BE2C (cell line): ENCODE data around the gene LZTS2.

Experiments used
- DNase-seq: peaks from one replicate; pipeline ENCODE4 v3.0.0-alpha.2; 2020
- H3K27me3 ChIP-seq: fragments of 250-450 bp; sonication (Bioruptor Pico); 2 replicates; pipeline ENCODE4 v1.5.1; 2020; ENCODE audit warnings: mild to moderate bottlenecking
- H3K36me3 ChIP-seq: fragments of 250-450 bp; sonication (Bioruptor Pico); 2 replicates; pipeline ENCODE4 v1.5.1; 2020; ENCODE audit warnings: mild to moderate bottlenecking
- H3K4me1 ChIP-seq: fragments of 250-450 bp; sonication (Bioruptor Pico); 2 replicates; pipeline ENCODE4 v1.5.1; 2020
- H3K4me3 ChIP-seq: 2 replicates; pipeline ENCODE4 v1.5.1; 2011; ENCODE audit warnings: low read depth, low read length
- H3K9me3 ChIP-seq: fragments of 250-450 bp; sonication (Bioruptor Pico); 2 replicates; pipeline ENCODE4 v1.5.1; 2020
- TF ChIP-seq, protein P1 (sequence below): IDR thresholded peaks from 2 replicates; pipeline ENCODE4 v1.5.1; 2012; ENCODE audit warnings: mild to moderate bottlenecking, low read depth, low read length

Gene LZTS2

DNA sequence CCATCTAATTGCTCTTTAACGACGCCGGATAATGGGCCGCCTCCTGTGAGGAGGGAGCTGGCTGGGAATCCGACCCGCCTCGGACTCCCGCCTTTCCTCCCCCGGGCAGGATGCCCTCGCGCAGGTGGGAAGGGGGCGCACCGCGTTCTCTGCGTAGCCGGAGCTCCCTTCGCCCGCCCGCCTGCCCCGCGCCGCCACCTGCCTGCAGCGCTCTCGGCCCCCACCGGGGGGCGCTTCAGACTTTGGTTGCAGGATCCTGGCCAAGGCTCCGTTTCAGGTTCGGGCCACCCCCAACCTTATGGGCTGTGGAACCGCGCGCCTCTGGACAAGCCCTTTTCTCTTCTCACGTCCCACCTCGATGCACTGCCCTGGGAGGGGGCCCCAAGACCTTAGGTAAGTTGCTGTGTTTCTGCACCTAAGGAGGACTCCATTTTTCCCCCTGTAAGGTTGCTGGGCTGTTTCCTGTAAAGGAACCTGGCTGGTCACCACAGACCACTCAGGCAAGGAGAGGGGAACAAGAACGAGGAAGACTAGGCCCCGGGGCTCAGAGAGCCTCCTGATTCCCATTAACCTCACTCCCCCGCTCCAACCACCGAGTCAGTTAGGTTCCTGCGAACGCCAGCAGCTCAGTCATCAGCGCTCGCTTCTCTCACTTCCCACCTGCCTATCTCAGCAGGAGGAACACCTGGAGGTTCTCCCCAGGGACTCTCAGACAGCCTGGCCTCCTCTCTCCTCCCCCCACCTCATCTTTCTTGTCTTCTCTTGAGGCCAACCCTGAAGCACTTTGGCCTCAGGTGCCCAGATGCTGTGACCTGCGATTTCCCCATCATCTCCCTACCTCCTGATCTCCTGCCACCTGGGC, 50.8 kb downstream of the LZTS2 start:
- no peaks in the 10 kb centered on the region for H3K27me3 ChIP-seq
- peaks cover 7% of the 10 kb centered on the region for H3K4me1 ChIP-seq
- TF ChIP-seq, protein P1, sequence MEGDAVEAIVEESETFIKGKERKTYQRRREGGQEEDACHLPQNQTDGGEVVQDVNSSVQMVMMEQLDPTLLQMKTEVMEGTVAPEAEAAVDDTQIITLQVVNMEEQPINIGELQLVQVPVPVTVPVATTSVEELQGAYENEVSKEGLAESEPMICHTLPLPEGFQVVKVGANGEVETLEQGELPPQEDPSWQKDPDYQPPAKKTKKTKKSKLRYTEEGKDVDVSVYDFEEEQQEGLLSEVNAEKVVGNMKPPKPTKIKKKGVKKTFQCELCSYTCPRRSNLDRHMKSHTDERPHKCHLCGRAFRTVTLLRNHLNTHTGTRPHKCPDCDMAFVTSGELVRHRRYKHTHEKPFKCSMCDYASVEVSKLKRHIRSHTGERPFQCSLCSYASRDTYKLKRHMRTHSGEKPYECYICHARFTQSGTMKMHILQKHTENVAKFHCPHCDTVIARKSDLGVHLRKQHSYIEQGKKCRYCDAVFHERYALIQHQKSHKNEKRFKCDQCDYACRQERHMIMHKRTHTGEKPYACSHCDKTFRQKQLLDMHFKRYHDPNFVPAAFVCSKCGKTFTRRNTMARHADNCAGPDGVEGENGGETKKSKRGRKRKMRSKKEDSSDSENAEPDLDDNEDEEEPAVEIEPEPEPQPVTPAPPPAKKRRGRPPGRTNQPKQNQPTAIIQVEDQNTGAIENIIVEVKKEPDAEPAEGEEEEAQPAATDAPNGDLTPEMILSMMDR = peak; percentile 71
- peak; percentile 78 for DNase-seq
- no peaks in the 10 kb centered on the region for H3K36me3 ChIP-seq
- peak overlapping the region; percentile 38 for H3K4me3 ChIP-seq
- no peaks in the 10 kb centered on the region for H3K9me3 ChIP-seq

DNA sequence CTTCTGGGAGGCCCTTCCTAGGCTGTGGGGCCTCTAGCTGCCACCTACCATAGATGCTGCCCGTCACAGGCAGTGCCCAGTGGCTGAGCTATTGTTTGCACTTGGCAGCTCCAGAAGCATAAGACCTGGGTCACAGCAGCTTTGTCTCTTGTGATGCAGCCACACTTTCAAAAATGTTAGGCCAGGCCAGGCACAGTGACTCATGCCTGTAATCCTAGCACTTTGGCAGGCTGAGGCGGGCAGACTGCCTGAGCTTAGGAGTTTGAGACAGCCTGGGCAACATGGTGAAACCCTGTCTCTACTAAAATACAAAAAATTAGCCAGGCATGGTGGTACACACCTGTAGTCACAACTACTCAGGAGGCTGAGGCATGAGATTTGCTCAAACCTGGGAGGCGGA, 52.7 kb downstream of the LZTS2 start:
- Histone ChIP-seq H3K4me3 (no peak overlapping the region), H3K4me1 (no peaks in the 10 kb centered on the region), H3K27me3 (no peaks in the 10 kb centered on the region), H3K9me3 (no peaks in the 10 kb centered on the region), H3K36me3 (no peaks in the 10 kb centered on the region; the same call in 1 of the 2 replicates)
- TF ChIP-seq, protein P1 = no peak
- no peak for DNase-seq

DNA sequence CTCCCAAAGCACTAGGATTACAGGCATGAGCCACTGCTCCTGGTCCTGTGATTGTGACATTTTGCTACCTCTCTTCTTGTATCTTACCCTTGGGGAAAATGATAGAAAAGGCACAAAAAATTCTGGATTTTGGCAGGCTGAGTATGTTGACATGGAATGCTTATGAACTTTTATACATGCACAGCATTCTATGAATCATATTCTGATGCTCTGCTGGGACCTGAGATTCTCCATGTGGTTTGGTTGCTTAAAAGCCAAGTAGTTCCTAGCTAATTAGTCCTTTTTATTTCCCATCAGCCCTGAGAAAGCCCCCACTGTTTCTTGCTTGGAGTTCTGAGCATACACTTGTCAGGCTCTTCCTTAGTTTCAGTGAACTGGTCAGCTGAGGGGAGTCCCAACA, 53.9 kb downstream of the LZTS2 start:
- Histone ChIP-seq H3K9me3 (no peaks in the 10 kb centered on the region), H3K27me3 (no peaks in the 10 kb centered on the region), H3K36me3 (no peaks in the 10 kb centered on the region; the same call in 1 of the 2 replicates), H3K4me3 (no peak overlapping the region), H3K4me1 (no peaks in the 10 kb centered on the region)
- TF ChIP-seq, protein P1 = no peak
- no peak for DNase-seq

DNA sequence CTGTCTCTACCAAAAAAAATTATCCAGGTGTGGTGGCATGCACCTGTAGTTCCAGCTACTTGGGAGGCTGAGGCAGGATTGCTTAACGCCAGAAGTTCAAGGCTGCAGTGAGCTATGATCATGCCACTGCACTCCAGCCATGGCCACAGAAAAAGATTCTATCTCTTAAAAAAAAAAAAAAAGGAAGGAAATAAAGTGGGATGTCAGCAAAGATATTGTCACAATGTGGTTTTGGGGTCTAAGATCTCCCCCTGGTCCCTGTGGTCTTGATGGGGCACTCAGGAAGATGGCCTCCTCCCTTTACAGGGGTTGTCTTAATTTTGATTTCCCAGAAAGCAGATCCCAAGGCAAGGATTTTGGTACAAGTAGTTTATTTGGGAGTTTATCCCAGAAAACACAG, 54.7 kb downstream of the LZTS2 start:
- no peaks in the 10 kb centered on the region for H3K27me3 ChIP-seq
- TF ChIP-seq, protein P1 = no peak
- H3K36me3 ChIP-seq = no peaks in the 10 kb centered on the region; the same call in 1 of the 2 replicates
- no peak overlapping the region for H3K4me3 ChIP-seq
- no peak for DNase-seq
- H3K4me1 ChIP-seq = no peaks in the 10 kb centered on the region
- H3K9me3 ChIP-seq = no peaks in the 10 kb centered on the region

DNA sequence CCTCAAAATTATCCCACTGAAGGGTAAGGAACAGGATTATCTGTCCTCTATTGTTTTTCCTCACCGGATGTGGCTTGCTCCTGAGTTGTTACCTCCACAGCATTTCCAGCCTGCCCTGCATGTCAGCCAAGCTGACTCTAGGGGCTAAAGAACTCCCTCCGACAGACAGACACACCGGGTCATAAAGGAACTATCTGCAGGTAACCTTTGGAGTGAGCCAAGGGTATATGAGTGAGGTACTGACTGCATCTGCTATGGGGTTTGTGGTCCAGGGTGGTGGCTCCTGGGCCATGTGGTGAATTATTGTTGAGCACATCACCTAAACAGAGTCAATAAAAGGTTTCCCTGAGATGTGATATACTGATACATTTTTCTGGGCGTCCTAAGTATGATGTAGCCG, 55.3 kb downstream of the LZTS2 start:
- H3K4me1 ChIP-seq = no peaks in the 10 kb centered on the region
- TF ChIP-seq, protein P1 = no peak
- H3K36me3 ChIP-seq = no peaks in the 10 kb centered on the region; the same call in 1 of the 2 replicates
- no peak overlapping the region for H3K4me3 ChIP-seq
- no peaks in the 10 kb centered on the region for H3K9me3 ChIP-seq
- H3K27me3 ChIP-seq = no peaks in the 10 kb centered on the region
- DNase-seq = no peak

DNA sequence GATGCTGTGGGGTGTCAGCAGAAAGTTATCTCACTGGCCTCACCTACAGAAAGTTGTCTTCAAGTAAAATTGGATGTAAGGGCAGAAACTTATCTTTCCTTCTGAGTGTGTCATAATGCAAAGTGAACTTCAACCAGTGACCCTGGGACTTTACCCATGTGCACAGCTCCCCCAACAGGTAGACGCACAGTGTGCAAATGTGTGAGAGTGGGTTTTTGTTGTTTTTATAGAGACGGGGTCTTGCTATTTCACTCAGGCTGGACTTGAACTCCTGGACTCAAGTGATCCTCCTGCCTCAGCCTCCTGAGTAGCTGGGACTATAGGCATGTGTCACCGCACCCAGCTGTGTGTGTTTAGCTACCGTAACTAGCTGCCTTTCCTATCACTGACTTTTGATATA, 55.8 kb downstream of the LZTS2 start:
- TF ChIP-seq, protein P1 = peak; percentile 47
- Histone ChIP-seq H3K27me3 (no peaks in the 10 kb centered on the region), H3K9me3 (no peaks in the 10 kb centered on the region), H3K36me3 (no peaks in the 10 kb centered on the region; the same call in 1 of the 2 replicates), H3K4me1 (no peaks in the 10 kb centered on the region), H3K4me3 (no peak overlapping the region)
- no peak for DNase-seq
